Psoas muscle (tissue), 8 donors: ENCODE data around the gene NR2C2AP. TPM values are rescaled to one million over a fixed set of nuclear protein-coding genes. Genes with fewer than 3 reads are reported as not detected.
A peak's percentile ranks its signal among the peaks of the same experiment; 100 is the strongest.

ENCODE experiments used
- ATAC-seq, 4 donors: fragments of 200-7000 bp; cut with Tn5 transposase; one replicate each; pipeline ENCODE4 v1.9.1; 2020; ENCODE audit warnings: moderate library complexity in 3 of 4, mild to moderate bottlenecking in 2 of 4
- DNase-seq, 2 donors: peaks; one replicate each; pipeline ENCODE4 v3.0.0-alpha.2; 2020
- H3K27ac ChIP-seq: fragments of 200-600 bp; one replicate; pipeline ENCODE4 v1.8.0; 2022
- H3K27me3 ChIP-seq, 3 donors: fragments of 200-600 bp in 1 of 3; one replicate each; pipeline versions ENCODE4 v1.6.1 to v1.8.0; 2013 to 2022; ENCODE audit warnings: low read length in 2 of 3, mild to moderate bottlenecking in 2 of 3, moderate library complexity in 1 of 3; ENCODE audit not compliant: insufficient read depth in 3 of 3
- H3K36me3 ChIP-seq, 2 donors: fragments of 200-600 bp in 1 of 2; one replicate each; pipeline versions ENCODE4 v1.6.1 to v1.8.0; 2013 to 2022; ENCODE audit warnings: low read depth in 1 of 2, mild to moderate bottlenecking in 1 of 2, moderate library complexity in 1 of 2; ENCODE audit not compliant: insufficient read depth in 1 of 2
- H3K4me1 ChIP-seq: fragments of 200-600 bp; one replicate; pipeline ENCODE4 v1.8.0; 2022
- H3K4me3 ChIP-seq: fragments of 200-600 bp; one replicate; pipeline ENCODE4 v1.8.0; 2022; ENCODE audit warnings: mild to moderate bottlenecking
- H3K9me3 ChIP-seq: fragments of 200-600 bp; one replicate; pipeline ENCODE4 v1.8.0; 2022
- WGBS, 3 donors: extraction: QIAGEN DNeasy Blood & Tissue Kit; methylation state at CpG; one replicate each; pipeline versions ENCODE4 v1.1.6 to v1.1.7; 2013; 5-methylcytosine and 5-hydroxymethylcytosine counted together
- intact Hi-C, 2 donors: fragments of 100-400 bp; cut with DNase I; formaldehyde crosslinking; loops; one replicate each; pipeline versions ENCODE4 v1.11.0 to v1.14.2; 2022
- polyA plus RNA-seq, 3 donors: library from polyadenylated mRNA; stranded (reverse); fragments of 200-250 nt; gene quantifications; one replicate each; pipeline ENCODE4 v1.2.3, GENCODE V29; 2013
- total RNA-seq, 4 donors: library from RNA; stranded (reverse); fragmentation: NEBNext Ultra II Directional in 2 of 4; extraction: Animal tissue kit (Norgen Biotek cat#: 25700) in 2 of 4; gene quantifications; one replicate each; pipeline versions ENCODE4 v1.2.1 to v1.2.4, GENCODE V29; 2021 to 2023
- TF ChIP-seq, protein P1 (sequence below): fragments of 200-600 bp; IDR thresholded peaks from one replicate; pipeline ENCODE4 v1.8.0; 2022; ENCODE audit warnings: antibody characterized with exemption
- donor health status: healthy with polysubstance abuse.
- donor health status: DM: no; HTN: no; CAD: no; lungs with moderate emphysema.
- donor health status: Bipolar disorder and iron deficiency.
- donor health status: healthy.
- donor health status: DM: yes; HTN: yes; CAD: no.
- donor health status: DM: no; HTN: no; CAD: no.
- donor health status: DM: no; HTN: no; CAD: no.
- donor health status: DM: yes; HTN: yes; CAD: no.

Gene NR2C2AP
- total and polyA plus RNA-seq, 7 donors: 7.5 to 44.4 (median 15.8) TPM

DNA sequence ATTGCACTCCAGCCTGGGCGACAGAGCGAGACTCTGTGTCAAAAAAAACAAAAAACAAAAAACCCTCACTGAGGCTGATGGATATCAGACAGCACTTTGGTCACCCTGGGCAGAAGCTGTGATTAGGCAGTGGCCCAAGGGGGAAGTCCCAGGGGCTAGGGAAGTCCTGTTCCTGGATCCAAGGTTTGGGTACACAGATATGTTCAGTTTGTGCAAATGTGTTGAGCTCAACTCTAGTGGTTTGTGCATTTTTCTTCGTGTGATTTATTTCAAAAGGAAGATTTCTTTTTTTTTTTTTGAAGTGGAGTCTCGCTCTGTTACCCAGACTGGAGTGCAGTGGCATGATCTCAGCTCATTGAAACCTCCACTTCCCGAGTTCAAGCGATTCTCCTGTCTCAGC lies 45.4 kb downstream of the NR2C2AP start:
- no peaks in the 10 kb centered on the region for H3K4me1 ChIP-seq
- no peaks in the 10 kb centered on the region for H3K36me3 ChIP-seq
- no peak for DNase-seq
- H3K27ac ChIP-seq: no peak overlapping the region
- 74 to 84% (median 78%) methylated on average over 5 to 6 of the region's 6 CpGs for WGBS, 3 donors
- no peaks in the 10 kb centered on the region for H3K9me3 ChIP-seq
- intact Hi-C loops: no loop called here
- ATAC-seq: no peak
- no peak overlapping the region for H3K4me3 ChIP-seq
- TF ChIP-seq, protein P1, sequence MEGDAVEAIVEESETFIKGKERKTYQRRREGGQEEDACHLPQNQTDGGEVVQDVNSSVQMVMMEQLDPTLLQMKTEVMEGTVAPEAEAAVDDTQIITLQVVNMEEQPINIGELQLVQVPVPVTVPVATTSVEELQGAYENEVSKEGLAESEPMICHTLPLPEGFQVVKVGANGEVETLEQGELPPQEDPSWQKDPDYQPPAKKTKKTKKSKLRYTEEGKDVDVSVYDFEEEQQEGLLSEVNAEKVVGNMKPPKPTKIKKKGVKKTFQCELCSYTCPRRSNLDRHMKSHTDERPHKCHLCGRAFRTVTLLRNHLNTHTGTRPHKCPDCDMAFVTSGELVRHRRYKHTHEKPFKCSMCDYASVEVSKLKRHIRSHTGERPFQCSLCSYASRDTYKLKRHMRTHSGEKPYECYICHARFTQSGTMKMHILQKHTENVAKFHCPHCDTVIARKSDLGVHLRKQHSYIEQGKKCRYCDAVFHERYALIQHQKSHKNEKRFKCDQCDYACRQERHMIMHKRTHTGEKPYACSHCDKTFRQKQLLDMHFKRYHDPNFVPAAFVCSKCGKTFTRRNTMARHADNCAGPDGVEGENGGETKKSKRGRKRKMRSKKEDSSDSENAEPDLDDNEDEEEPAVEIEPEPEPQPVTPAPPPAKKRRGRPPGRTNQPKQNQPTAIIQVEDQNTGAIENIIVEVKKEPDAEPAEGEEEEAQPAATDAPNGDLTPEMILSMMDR: no peak
- H3K27me3 ChIP-seq: no peaks in the 10 kb centered on the region

GRCh38 chr19:19155495-19156219 lies 47.6 kb downstream of the NR2C2AP start:
- TF ChIP-seq, protein P1: no peak
- Histone ChIP-seq H3K36me3 (no peaks in the 10 kb centered on the region), H3K4me3 (no peak overlapping the region), H3K27me3 (no peaks in the 10 kb centered on the region), H3K27ac (no peak overlapping the region), H3K9me3 (no peaks in the 10 kb centered on the region), H3K4me1 (no peaks in the 10 kb centered on the region)
- WGBS, 3 donors: 88 to 93% (median 92%) methylated on average over 10 of the region's 10 CpGs
- DNase-seq (no peak), ATAC-seq (peak in 1 of 4 donors; percentile 16)
- intact Hi-C loops: no loop called here

DNA sequence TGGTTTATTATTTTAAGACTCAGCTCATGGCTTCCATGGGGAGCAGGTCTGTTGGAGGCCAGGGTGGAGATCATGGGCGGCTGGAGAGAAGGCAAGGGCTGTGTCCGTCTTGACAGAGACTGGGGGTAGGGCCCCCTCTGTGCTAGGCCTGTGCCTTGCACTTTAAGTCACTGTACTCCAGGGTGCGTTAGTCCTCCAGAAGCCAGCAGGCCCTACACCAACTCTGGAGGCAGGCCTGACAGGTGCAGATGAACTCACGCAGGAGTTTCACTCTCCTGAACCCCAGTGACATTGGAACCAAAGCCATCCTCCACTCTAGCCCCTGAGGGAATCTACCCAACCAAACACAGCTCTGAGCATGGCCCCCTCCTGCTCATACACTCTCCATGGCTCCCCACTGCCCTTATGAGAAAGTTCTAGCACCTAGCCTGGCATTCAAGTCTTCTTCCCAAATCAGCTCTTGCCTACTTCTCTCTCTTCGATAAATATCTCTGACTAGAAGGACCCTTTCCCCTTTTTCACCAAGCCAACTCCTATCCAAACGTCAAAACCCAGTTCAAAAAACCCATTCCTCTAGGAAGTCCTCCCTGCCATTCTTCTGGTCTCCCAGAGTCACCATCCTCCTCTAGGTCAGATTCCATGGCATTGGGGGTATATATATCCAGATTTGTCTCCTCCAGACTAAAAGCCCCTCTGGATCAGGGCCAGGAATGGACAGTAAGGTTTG lies 48.3 kb downstream of the NR2C2AP start:
- Histone ChIP-seq H3K9me3 (no peaks in the 10 kb centered on the region), H3K27ac (no peak overlapping the region), H3K4me3 (no peak overlapping the region), H3K36me3 (no peaks in the 10 kb centered on the region), H3K4me1 (no peaks in the 10 kb centered on the region), H3K27me3 (no peaks in the 10 kb centered on the region)
- 93 to 95% (median 93%) methylated on average over 6 of the region's 6 CpGs for WGBS, 3 donors
- intact Hi-C loops: no loop called here
- DNase-seq: no peak
- TF ChIP-seq, protein P1: no peak
- no peak for ATAC-seq

DNA sequence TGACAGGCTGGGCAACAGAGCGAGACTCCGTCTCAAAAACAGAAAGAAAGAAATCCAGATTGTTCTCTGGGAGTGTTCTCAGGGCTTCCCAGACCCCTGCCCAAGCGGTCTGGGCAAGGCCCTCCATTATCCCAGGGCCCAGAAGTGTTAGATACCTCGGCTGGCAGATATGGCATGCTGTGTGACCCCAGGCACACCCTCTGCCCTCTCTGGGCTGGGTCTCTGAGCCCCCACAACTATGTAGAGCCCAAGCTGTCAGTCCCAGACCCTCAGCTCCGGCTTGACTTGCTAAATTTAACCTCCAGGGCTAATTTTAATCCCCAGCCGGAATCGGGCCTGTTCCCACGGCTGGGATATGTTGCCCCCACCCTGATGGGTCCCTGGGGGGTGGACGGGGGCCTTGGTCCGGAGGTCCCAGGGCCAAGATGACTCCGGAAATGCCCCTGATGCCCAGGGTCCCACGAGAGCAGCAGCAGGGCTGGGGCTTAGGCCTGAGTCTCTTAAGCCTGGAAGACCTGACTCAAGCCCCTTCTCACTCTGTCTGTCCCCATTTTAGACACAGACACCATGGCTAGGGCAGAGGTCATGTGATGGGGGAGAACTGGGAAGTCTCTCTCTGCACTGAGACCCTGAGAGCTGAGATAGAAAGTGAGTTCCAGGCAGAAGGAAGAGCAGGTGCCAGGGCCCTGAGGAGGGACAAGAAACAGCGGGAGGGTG lies 50.4 kb downstream of the NR2C2AP start:
- ATAC-seq (no peak), DNase-seq (no peak)
- H3K4me3 ChIP-seq: no peak overlapping the region
- TF ChIP-seq, protein P1: no peak
- no peaks in the 10 kb centered on the region for H3K4me1 ChIP-seq
- no peaks in the 10 kb centered on the region for H3K27me3 ChIP-seq
- 75 to 76% (median 76%) methylated on average over 12 to 13 of the region's 13 CpGs for WGBS, 3 donors
- H3K27ac ChIP-seq: no peak overlapping the region
- peaks cover 0 to 5% of the 10 kb centered on the region in 2 donors for H3K36me3 ChIP-seq
- H3K9me3 ChIP-seq: no peaks in the 10 kb centered on the region
- intact Hi-C loops: no loop called here
